Erythroblast (primary cell): ENCODE measurements around the gene LAGE3.

Experiments
- DNase-seq, 2 experiments: peaks; one replicate each; lab custom pipeline; 2025; lab: John Stamatoyannopoulos, UW
- GATA1 ChIP-seq: IDR thresholded peaks from 2 replicates; pipeline ENCODE4 v1.6.1; 2011; ENCODE audit warnings: low read depth, mild to moderate bottlenecking, control low read depth, low read length, moderate library complexity
- POLR2A ChIP-seq: IDR thresholded peaks from 2 replicates; pipeline ENCODE4 v1.6.1; 2011; ENCODE audit warnings: mild to moderate bottlenecking, low read length

The LAGE3 gene

GRCh38 chrX:154478728-154479622, at the start of gene LAGE3:
Gene LAGE3 (minus strand): TSS chrX:154479281. CDS start chrX:154478915, 366 bp downstream.
- DNase-seq, result peak; percentile 95 to 97
- TF ChIP-seq POLR2A (peak; percentile 81), GATA1 (no peak)

GRCh38 chrX:154526901-154527675, 48.0 kb upstream of the LAGE3 start:
- DNase-seq, result peak; percentile 81 to 82
- no peak for TF ChIP-seq GATA1
- peak; percentile 44 for TF ChIP-seq POLR2A

- TF ChIP-seq POLR2A (no peak), GATA1 (no peak)
- DNase-seq, result no peak
Measured at GRCh38 chrX:154525606-154526490, 46.8 kb upstream of the LAGE3 start.

GRCh38 chrX:154519389-154519788, 40.3 kb upstream of the LAGE3 start:
- DNase-seq, result peak; percentile 43 to 76
- no peak for TF ChIP-seq POLR2A
- no peak for TF ChIP-seq GATA1

- TF ChIP-seq POLR2A (no peak), GATA1 (no peak)
Measured at GRCh38 chrX:154517101-154517781, 38.2 kb upstream of the LAGE3 start.

GRCh38 chrX:154516656-154517100, 37.6 kb upstream of the LAGE3 start:
- peak; percentile 71 to 79 for DNase-seq

More at GRCh38 chrX:154517101-154517781, 38.2 kb upstream of the LAGE3 start:
- no peak for DNase-seq

GRCh38 chrX:154515966-154516655, 37.0 kb upstream of the LAGE3 start, which contains the start of gene FAM3A:
Gene FAM3A (minus strand): TSS chrX:154516232. CDS start chrX:154515772, 460 bp downstream.
- peak; percentile 93 to 96 for DNase-seq
- TF ChIP-seq GATA1, result no peak
- peak; percentile 82 for TF ChIP-seq POLR2A

More at GRCh38 chrX:154516656-154517100, 37.6 kb upstream of the LAGE3 start:
- TF ChIP-seq POLR2A, result no peak
- TF ChIP-seq GATA1, result no peak

GRCh38 chrX:154515090-154515965, 36.2 kb upstream of the LAGE3 start:
- no peak for TF ChIP-seq POLR2A
- TF ChIP-seq GATA1, result no peak
- DNase-seq, result peak; percentile 59 to 69

- no peak for DNase-seq
- no peak for TF ChIP-seq GATA1
- TF ChIP-seq POLR2A, result no peak
Measured at GRCh38 chrX:154513716-154514115, 34.6 kb upstream of the LAGE3 start.

GRCh38 chrX:154512879-154513553, 33.9 kb upstream of the LAGE3 start:
- TF ChIP-seq POLR2A (no peak), GATA1 (no peak)
- DNase-seq, result no peak
